Osteoblast (primary cell): ENCODE measurements around the gene GABARAPL2. TPM values are rescaled to one million over a fixed set of nuclear protein-coding genes. Genes with fewer than 3 reads are reported as not detected.
A peak's percentile ranks its signal among the peaks of the same experiment; 100 is the strongest.

Experiments
- DNase-seq: peaks from one replicate; pipeline ENCODE4 v3.0.0; 2011; ENCODE audit warnings: low spot score, mixed read lengths; ENCODE audit not compliant: insufficient read length; ENCODE audit errors: missing footprints
- H2AFZ ChIP-seq: 2 replicates; pipeline ENCODE4 v1.6.0; 2011; ENCODE audit warnings: mild to moderate bottlenecking, low read length
- H3K27ac ChIP-seq: 2 replicates; pipeline ENCODE4 v1.5.1; 2011; ENCODE audit warnings: mild to moderate bottlenecking, low read depth, low read length, moderate library complexity
- H3K27me3 ChIP-seq: 2 replicates; pipeline ENCODE4 v1.6.0; 2012; ENCODE audit warnings: mild to moderate bottlenecking, control low read depth, inconsistent platforms, low read length, moderate library complexity; ENCODE audit not compliant: insufficient read depth
- H3K36me3 ChIP-seq: 2 replicates; pipeline ENCODE4 v1.5.1; 2011; ENCODE audit warnings: mild to moderate bottlenecking, low read length, control low read depth, moderate library complexity; ENCODE audit not compliant: insufficient read depth
- H3K4me1 ChIP-seq: 2 replicates; pipeline ENCODE4 v1.5.1; 2011; ENCODE audit warnings: mild to moderate bottlenecking, low read length, control low read depth, moderate library complexity; ENCODE audit not compliant: insufficient read depth
- H3K4me2 ChIP-seq: 2 replicates; pipeline ENCODE4 v1.6.0; 2011; ENCODE audit warnings: mild to moderate bottlenecking, low read length; ENCODE audit not compliant: insufficient read depth
- H3K4me3 ChIP-seq: fragments of 200-600 bp; sonication (generic); 3 replicates; pipeline ENCODE4 v1.5.1; 2012; ENCODE audit warnings: mild to moderate bottlenecking, low read length, inconsistent platforms; ENCODE audit not compliant: insufficient read depth
- H3K79me2 ChIP-seq: 2 replicates; pipeline ENCODE4 v1.6.0; 2012; ENCODE audit warnings: mild to moderate bottlenecking, low read length, control low read depth, inconsistent platforms; ENCODE audit not compliant: insufficient read depth
- H3K9me3 ChIP-seq: 2 replicates; pipeline ENCODE4 v1.5.1; 2011; ENCODE audit warnings: low read depth, low read length, control low read depth
- H4K20me1 ChIP-seq: 2 replicates; pipeline ENCODE4 v1.6.0; 2012; ENCODE audit warnings: mild to moderate bottlenecking, low read length, control low read depth; ENCODE audit not compliant: insufficient read depth
- total RNA-seq: library from RNA; depleted of rRNA; stranded (reverse); fragments of >200 nt; gene quantifications from 2 replicates; pipeline ENCODE4 v1.2.3, GENCODE V29; 2012
- TF ChIP-seq, protein P1 (sequence below): IDR thresholded peaks from 2 replicates; pipeline ENCODE4 v1.5.1; 2011; ENCODE audit warnings: mild to moderate bottlenecking, low read depth, low read length, moderate library complexity; ENCODE audit errors: extremely low read depth

Gene GABARAPL2
- total RNA-seq, 1 donor, result 32.9 TPM

- H3K27me3 ChIP-seq, result no peaks in the 10 kb centered on the region
- H4K20me1 ChIP-seq, result no peaks in the 10 kb centered on the region
- H3K9me3 ChIP-seq, result no peaks in the 10 kb centered on the region
- H3K4me3 ChIP-seq, result no peak overlapping the region
- H3K4me2 ChIP-seq, result no peak overlapping the region
- H3K4me1 ChIP-seq, result no peaks in the 10 kb centered on the region
- no peak overlapping the region for H2AFZ ChIP-seq
- no peaks in the 10 kb centered on the region for H3K36me3 ChIP-seq
- no peak for DNase-seq
- no peak overlapping the region for H3K27ac ChIP-seq
- TF ChIP-seq, protein P1, sequence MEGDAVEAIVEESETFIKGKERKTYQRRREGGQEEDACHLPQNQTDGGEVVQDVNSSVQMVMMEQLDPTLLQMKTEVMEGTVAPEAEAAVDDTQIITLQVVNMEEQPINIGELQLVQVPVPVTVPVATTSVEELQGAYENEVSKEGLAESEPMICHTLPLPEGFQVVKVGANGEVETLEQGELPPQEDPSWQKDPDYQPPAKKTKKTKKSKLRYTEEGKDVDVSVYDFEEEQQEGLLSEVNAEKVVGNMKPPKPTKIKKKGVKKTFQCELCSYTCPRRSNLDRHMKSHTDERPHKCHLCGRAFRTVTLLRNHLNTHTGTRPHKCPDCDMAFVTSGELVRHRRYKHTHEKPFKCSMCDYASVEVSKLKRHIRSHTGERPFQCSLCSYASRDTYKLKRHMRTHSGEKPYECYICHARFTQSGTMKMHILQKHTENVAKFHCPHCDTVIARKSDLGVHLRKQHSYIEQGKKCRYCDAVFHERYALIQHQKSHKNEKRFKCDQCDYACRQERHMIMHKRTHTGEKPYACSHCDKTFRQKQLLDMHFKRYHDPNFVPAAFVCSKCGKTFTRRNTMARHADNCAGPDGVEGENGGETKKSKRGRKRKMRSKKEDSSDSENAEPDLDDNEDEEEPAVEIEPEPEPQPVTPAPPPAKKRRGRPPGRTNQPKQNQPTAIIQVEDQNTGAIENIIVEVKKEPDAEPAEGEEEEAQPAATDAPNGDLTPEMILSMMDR, result no peak
- H3K79me2 ChIP-seq, result no peaks in the 10 kb centered on the region
Measured at GRCh38 chr16:75529056-75529905, 36.9 kb upstream of the GABARAPL2 start.

DNA sequence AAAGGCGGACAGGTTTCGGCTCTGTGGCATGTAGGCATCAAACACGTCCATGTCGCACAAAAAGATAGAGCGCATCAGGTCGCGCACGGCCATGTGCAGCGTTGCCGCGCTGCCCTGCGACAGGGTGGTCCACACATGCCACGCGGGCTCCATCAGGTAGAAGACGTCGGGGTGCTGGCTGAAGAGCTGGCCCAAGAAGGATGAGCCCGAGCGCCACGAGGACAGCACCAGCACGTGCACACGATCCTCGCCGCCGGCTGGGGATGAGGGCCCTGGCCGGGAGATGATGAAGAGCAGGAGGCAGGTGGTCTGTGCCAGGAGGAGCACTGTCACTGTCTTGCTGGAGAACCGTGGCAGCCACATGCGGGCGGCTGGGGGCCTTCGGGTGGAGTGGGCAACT, 36.2 kb upstream of the GABARAPL2 start:
- H2AFZ ChIP-seq, result no peak overlapping the region
- no peaks in the 10 kb centered on the region for H3K36me3 ChIP-seq
- DNase-seq, result peak; percentile 47
- H3K9me3 ChIP-seq, result no peaks in the 10 kb centered on the region
- H4K20me1 ChIP-seq, result no peaks in the 10 kb centered on the region
- H3K4me3 ChIP-seq, result no peak overlapping the region
- no peak overlapping the region for H3K27ac ChIP-seq
- no peak overlapping the region for H3K4me2 ChIP-seq
- no peaks in the 10 kb centered on the region for H3K79me2 ChIP-seq
- H3K27me3 ChIP-seq, result peaks cover 5% of the 10 kb centered on the region
- no peaks in the 10 kb centered on the region for H3K4me1 ChIP-seq
- TF ChIP-seq, protein P1, result no peak

GRCh38 chr16:75532142-75532765, 33.9 kb upstream of the GABARAPL2 start:
- TF ChIP-seq, protein P1, result no peak

DNA sequence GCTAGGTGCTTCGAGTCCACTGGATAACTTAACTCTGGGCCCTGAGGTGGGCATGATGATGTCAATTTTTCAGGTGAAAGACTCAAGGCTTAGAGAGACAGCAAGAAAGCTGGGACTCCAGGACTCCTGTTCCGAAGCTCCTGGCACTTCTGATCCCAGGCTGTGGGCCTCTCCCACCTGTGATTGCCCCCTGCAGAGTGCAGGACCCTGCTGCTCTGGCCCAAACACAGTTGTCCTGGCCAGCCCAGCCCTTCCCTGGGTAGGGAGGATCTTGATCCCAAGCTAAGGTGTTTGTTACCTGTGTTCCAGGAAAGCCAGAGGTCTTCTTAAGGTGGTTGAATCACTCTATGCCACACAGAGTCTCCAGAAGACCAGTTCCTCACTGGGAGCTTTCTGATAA, 33.4 kb upstream of the GABARAPL2 start:
- no peak overlapping the region for H3K4me3 ChIP-seq
- H4K20me1 ChIP-seq, result no peaks in the 10 kb centered on the region
- no peak overlapping the region for H3K27ac ChIP-seq
- DNase-seq, result peak; percentile 78
- no peaks in the 10 kb centered on the region for H3K79me2 ChIP-seq
- no peaks in the 10 kb centered on the region for H3K9me3 ChIP-seq
- H3K27me3 ChIP-seq, result peaks cover 11% of the 10 kb centered on the region
- no peaks in the 10 kb centered on the region for H3K36me3 ChIP-seq
- no peak overlapping the region for H2AFZ ChIP-seq
- no peaks in the 10 kb centered on the region for H3K4me1 ChIP-seq
- no peak overlapping the region for H3K4me2 ChIP-seq
- TF ChIP-seq, protein P1, result no peak

More at GRCh38 chr16:75532142-75532765, 33.9 kb upstream of the GABARAPL2 start:
- DNase-seq, result peak; percentile 30
- no peaks in the 10 kb centered on the region for H3K36me3 ChIP-seq
- no peak overlapping the region for H3K4me3 ChIP-seq
- H3K4me1 ChIP-seq, result no peaks in the 10 kb centered on the region
- no peak overlapping the region for H3K27ac ChIP-seq
- H3K4me2 ChIP-seq, result no peak overlapping the region
- H3K79me2 ChIP-seq, result no peaks in the 10 kb centered on the region
- no peak overlapping the region for H2AFZ ChIP-seq
- no peaks in the 10 kb centered on the region for H3K9me3 ChIP-seq
- no peaks in the 10 kb centered on the region for H4K20me1 ChIP-seq
- H3K27me3 ChIP-seq, result peaks cover 11% of the 10 kb centered on the region
